K562 (cell line): ENCODE measurements around the gene DNAJC15.

Source experiments
- CREB5 ChIP-seq: fragments of 250-450 bp; sonication (Bioruptor Pico); IDR thresholded peaks from 2 replicates; pipeline ENCODE4 v1.5.0; 2020; ENCODE audit warnings: mild to moderate bottlenecking
- KLF6 ChIP-seq: fragments of 250-450 bp; sonication (Bioruptor Pico); IDR thresholded peaks from 2 replicates; pipeline ENCODE4 v1.4.0; 2020; ENCODE audit warnings: mild to moderate bottlenecking, moderate library complexity, borderline replicate concordance
- SAP30 ChIP-seq: fragments of 200-600 bp; sonication (generic); IDR thresholded peaks from 2 replicates; pipeline ENCODE4 v1.6.1; 2012; ENCODE audit warnings: borderline replicate concordance, low read depth, mild to moderate bottlenecking, moderate library complexity, low read length, control low read depth, inconsistent platforms; ENCODE audit not compliant: insufficient read depth, poor library complexity, severe bottlenecking
- TF ChIP-seq, protein P1 (sequence below): fragments of 450-650 bp; formaldehyde crosslinking; IDR thresholded peaks from 2 replicates; pipeline ENCODE4 v1.4.0; 2020; ENCODE audit warnings: mild to moderate bottlenecking, mixed read lengths
- TF ChIP-seq, protein P2 (sequence below), 3 experiments: IDR thresholded peaks in 2 of 3; conservative IDR thresholded peaks in 1 of 3; 2 replicates each; pipeline ENCODE4 v1.5.1; 2011 to 2012; ENCODE audit warnings: low read length in 3 of 3, mild to moderate bottlenecking in 3 of 3, control low read depth in 2 of 3, improper control_type of control experiment in 1 of 3, inconsistent platforms in 1 of 3, low read depth in 1 of 3, mixed read lengths in 1 of 3, moderate library complexity in 1 of 3; ENCODE audit not compliant: insufficient read depth in 2 of 3

GRCh38 chr13:43074824-43075510 lies 51.6 kb downstream of the DNAJC15 start:
- TF ChIP-seq, protein P1, sequence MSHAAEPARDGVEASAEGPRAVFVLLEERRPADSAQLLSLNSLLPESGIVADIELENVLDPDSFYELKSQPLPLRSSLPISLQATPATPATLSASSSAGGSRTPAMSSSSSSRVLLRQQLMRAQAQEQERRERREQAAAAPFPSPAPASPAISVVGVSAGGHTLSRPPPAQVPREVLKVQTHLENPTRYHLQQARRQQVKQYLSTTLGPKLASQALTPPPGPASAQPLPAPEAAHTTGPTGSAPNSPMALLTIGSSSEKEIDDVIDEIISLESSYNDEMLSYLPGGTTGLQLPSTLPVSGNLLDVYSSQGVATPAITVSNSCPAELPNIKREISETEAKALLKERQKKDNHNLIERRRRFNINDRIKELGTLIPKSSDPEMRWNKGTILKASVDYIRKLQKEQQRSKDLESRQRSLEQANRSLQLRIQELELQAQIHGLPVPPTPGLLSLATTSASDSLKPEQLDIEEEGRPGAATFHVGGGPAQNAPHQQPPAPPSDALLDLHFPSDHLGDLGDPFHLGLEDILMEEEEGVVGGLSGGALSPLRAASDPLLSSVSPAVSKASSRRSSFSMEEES: no peak
- TF ChIP-seq KLF6 (CRISPR knock-in tag) (no peak), SAP30 (no peak), CREB5 (CRISPR knock-in tag) (no peak)
- TF ChIP-seq, protein P2, sequence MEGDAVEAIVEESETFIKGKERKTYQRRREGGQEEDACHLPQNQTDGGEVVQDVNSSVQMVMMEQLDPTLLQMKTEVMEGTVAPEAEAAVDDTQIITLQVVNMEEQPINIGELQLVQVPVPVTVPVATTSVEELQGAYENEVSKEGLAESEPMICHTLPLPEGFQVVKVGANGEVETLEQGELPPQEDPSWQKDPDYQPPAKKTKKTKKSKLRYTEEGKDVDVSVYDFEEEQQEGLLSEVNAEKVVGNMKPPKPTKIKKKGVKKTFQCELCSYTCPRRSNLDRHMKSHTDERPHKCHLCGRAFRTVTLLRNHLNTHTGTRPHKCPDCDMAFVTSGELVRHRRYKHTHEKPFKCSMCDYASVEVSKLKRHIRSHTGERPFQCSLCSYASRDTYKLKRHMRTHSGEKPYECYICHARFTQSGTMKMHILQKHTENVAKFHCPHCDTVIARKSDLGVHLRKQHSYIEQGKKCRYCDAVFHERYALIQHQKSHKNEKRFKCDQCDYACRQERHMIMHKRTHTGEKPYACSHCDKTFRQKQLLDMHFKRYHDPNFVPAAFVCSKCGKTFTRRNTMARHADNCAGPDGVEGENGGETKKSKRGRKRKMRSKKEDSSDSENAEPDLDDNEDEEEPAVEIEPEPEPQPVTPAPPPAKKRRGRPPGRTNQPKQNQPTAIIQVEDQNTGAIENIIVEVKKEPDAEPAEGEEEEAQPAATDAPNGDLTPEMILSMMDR (IDR thresholded peaks at IDR 0.05 in 2 of 3, conservative IDR thresholded peaks at IDR 0.05 in 1 of 3; ENCODE audit: insufficient read depth in 2 of 3, low read depth in 1 of 3, low read length in 3 of 3): no peak
